Activated naive CD4-positive, alpha-beta T cell treated with anti-CD3 and anti-CD28 coated beads for 36 hours (primary cell): Measurements from ENCODE around the gene SFT2D3. TPM values are rescaled to one million over a fixed set of nuclear protein-coding genes. Genes with fewer than 3 reads are reported as not detected.
A peak's percentile ranks its signal among the peaks of the same experiment; 100 is the strongest.
"Not testable (repeated sequence)": the region's sequence is repeated elsewhere in the genome, so short reads cannot be mapped to it uniquely, and the experiment has no call there.

Experiments
- CTCF ChIA-PET: fragments of 350-600 bp; sonication (Branson Sonifier 250); formaldehyde crosslinking; loops from one replicate; lab custom pipeline; 2021; ENCODE audit warnings: antibody characterized with exemption; lab: Charles Lee
- DNase-seq: peaks from one replicate; pipeline ENCODE4 v3.0.0-alpha.2; 2020
- H3K27ac Mint-ChIP-seq: one replicate; pipeline ENCODE4 v1.8.0; 2021; ENCODE audit warnings: mild to moderate bottlenecking, mixed read lengths
- H3K27me3 Mint-ChIP-seq: one replicate; pipeline ENCODE4 v1.8.0; 2021; ENCODE audit warnings: low read depth, mixed read lengths
- H3K36me3 Mint-ChIP-seq: one replicate; pipeline ENCODE4 v1.8.0; 2021; ENCODE audit warnings: low read depth, mixed read lengths
- H3K4me1 Mint-ChIP-seq: one replicate; pipeline ENCODE4 v1.8.0; 2021; ENCODE audit warnings: low read depth, mixed read lengths
- H3K4me3 Mint-ChIP-seq: one replicate; pipeline ENCODE4 v1.8.0; 2021; ENCODE audit warnings: mild to moderate bottlenecking, moderate library complexity, mixed read lengths
- H3K9me3 Mint-ChIP-seq: one replicate; pipeline ENCODE4 v1.8.0; 2021; ENCODE audit warnings: mixed read lengths
- intact Hi-C: fragments of 100-400 bp; cut with micrococcal nuclease; formaldehyde crosslinking; loops from one replicate; pipeline ENCODE4 v1.15.1; 2023
- total RNA-seq, 2 experiments: library from RNA; stranded (reverse); gene quantifications; one replicate each; pipeline ENCODE4 v1.2.3, GENCODE V29; 2021

SFT2D3 gene
- total RNA-seq, 2 experiments from 2014 or later, result 3.1 to 3.3 TPM

DNA sequence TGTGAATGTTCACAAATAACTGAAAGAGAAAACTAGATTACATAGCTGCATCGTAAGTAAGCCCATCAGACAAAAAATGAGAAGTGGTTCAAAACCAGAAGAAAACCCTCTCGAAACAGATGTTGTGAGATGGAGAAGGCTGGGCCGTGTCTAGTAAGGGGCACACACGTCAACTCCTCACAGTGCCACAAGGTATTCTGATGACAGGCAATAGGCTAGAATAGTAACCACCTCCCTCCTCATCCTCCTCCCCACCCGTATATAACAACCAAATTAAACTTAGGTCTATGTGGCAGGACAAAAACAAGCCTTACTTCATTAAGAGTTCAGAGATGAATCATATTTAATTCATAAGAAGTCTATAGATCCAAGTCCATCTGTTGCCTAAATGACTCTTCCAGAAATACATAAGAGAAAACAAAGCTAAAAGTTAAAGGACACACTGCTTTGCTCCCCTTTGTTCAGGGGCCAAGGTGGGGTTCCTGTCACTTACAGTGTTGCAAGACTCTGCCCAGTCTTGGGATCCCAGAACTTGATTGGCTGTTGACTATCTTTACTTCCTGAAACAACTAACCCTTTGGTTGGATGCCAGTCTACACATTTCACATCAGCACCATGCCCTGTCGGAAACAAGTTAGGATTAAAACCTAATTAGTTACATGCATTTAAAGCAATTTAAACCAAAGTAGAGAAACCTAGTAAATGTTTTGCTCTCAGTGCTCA, 25.0 kb downstream of the SFT2D3 start:
- H3K9me3 Mint-ChIP-seq, result no peaks in the 10 kb centered on the region
- CTCF ChIA-PET, result no interaction called here
- H3K27me3 Mint-ChIP-seq, result no peaks in the 10 kb centered on the region
- H3K4me1 Mint-ChIP-seq, result peaks cover 8% of the 10 kb centered on the region
- DNase-seq, result no peak
- peaks cover 26% of the 10 kb centered on the region for H3K36me3 Mint-ChIP-seq
- intact Hi-C loops, result no loop called here
- H3K4me3 Mint-ChIP-seq, result no peak overlapping the region
- peak overlapping the region; percentile 31 for H3K27ac Mint-ChIP-seq

DNA sequence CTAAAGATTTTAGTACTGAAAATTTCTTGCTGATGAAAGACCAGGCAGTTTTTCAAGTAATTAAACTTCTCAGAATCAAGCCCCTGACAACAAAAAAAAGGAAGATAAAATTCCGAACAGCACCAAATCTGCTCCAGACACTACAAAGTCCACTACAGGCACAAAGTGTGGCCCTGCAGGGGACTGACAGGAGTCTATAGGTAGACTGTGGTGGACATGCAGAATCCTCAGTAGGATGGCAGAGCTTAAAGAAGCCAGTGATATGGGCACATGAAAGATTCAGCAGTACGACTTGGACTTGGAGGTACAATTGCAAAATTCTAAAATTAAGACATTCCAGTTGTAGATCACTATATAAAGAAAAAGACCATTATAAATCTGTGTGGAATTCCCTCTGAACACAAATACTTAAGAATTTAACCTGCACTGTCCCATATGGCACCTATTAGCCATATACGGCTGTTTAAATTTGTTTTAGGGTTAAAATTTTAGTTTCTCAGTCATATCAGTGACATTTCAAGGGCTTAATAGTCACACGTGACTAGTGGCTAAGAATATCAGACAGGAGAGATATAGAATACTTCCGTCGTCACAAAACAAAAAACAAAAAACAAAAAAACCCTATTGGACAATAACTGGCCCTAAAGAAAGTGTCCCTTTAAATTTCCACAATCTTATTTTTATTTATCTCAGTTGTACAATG, 32.0 kb downstream of the SFT2D3 start:
- Mint-ChIP-seq H3K4me1 (peaks cover 11% of the 10 kb centered on the region), H3K27me3 (no peaks in the 10 kb centered on the region), H3K27ac (no peak overlapping the region), H3K9me3 (no peaks in the 10 kb centered on the region), H3K4me3 (no peak overlapping the region), H3K36me3 (peaks cover 8% of the 10 kb centered on the region)
- intact Hi-C loops, result no loop called here
- DNase-seq, result no peak
- CTCF ChIA-PET, result no interaction called here

DNA sequence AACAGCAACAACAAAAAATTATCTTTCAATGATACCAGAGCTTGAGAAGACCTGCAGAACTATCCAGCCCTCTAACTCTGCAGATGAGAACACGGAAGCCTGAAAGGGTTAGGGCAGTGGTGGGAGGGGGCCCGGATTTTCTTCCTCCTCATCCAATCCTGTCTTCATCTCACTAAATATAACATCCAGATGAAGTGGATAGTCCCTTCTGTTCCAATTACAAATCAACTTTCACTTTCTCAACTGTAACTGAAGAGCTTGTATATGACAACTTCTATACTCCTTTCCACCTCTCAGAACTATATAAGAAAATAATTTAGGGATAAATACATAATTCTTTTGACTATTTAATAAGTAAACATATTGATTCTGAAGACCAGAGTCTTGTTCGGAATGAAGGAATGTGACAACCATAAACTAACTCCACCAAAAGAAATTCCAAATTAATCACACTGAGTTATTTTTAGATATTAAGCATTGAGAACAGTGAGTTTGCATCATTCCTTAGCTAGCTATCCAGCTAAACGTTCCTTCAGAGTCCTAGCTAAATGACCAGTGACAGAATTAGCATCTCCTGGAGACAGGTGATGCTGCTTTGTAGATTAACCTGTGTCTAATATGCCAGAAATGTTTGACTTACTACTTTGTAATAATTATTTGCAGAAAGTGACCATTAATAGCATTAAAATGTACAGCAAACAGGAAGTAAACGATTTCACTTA, 32.7 kb downstream of the SFT2D3 start:
- Mint-ChIP-seq H3K27me3 (no peaks in the 10 kb centered on the region), H3K36me3 (peaks cover 10% of the 10 kb centered on the region), H3K27ac (no peak overlapping the region), H3K9me3 (no peaks in the 10 kb centered on the region), H3K4me1 (peaks cover 18% of the 10 kb centered on the region), H3K4me3 (no peak overlapping the region)
- DNase-seq, result no peak
- CTCF ChIA-PET, result no interaction called here
- intact Hi-C loops, result no loop called here

DNA sequence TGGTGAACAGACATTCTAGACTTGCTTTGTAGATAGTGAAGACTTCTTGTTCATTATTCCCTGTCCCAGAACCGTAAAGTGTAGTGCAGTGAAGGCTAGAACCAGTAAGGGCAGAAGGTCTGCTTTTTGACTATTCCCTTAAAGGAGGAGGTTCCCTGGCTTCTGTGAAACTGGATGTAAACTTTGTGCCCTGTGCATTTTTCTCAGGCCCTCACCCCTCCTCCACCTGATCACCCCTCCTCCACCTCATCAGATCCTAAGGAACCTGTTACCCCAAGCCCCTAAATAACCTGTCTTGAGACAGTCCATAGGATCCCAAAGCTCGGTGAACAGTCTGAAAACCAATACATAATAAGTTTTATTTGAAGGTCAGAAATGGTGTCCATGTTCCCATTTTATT, 33.7 kb downstream of the SFT2D3 start:
- CTCF ChIA-PET, result no interaction called here
- no peaks in the 10 kb centered on the region for H3K27me3 Mint-ChIP-seq
- H3K9me3 Mint-ChIP-seq, result no peaks in the 10 kb centered on the region
- DNase-seq, result no peak
- H3K36me3 Mint-ChIP-seq, result peaks cover 13% of the 10 kb centered on the region
- no peak overlapping the region for H3K27ac Mint-ChIP-seq
- intact Hi-C loops, result no loop called here
- H3K4me3 Mint-ChIP-seq, result no peak overlapping the region
- peaks cover 27% of the 10 kb centered on the region for H3K4me1 Mint-ChIP-seq

DNA sequence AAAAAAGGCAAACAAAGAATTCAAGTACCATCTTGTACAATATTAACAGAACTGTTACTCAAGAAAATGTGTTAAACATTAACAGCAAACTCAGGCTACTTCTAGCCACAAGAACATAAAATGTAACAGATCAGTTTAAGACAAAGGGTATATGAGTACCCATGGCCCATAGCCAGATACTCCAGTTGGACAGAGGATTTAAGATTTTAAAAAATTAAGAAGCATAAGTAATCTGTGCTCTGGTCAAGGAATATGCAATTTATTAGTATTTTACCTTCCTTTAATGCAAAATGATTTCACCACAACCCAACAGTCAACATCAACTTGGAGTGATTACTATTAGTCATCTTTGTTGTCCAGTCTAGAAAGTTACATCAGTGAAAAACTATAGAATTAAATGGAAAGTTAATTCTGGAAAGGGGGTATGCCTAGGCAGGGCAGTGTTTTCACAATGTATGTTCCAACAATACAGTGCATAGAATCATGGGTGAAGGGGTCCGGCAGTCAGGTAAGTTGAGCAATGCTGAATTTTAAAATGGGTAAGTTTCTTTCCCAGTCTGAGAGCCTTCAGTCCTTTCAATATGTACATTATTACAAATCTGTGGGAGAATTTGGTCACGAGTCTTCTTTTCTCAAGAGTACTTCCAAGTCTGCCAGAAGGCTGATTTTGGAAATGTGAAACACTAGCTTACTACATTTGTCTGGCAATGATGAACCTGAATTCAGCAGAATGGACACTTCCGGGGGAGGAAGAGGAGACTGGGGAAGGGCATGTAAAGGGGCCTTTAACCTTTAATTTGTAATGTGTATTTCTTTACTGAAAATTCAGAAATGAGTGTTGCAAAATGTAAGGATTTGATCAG, 34.5 kb downstream of the SFT2D3 start:
- DNase-seq, result no peak
- no peak overlapping the region for H3K27ac Mint-ChIP-seq
- CTCF ChIA-PET, result no interaction called here
- no peaks in the 10 kb centered on the region for H3K27me3 Mint-ChIP-seq
- H3K4me3 Mint-ChIP-seq, result no peak overlapping the region
- intact Hi-C loops, result no loop called here
- no peaks in the 10 kb centered on the region for H3K9me3 Mint-ChIP-seq
- peaks cover 31% of the 10 kb centered on the region for H3K4me1 Mint-ChIP-seq
- peaks cover 15% of the 10 kb centered on the region for H3K36me3 Mint-ChIP-seq

DNA sequence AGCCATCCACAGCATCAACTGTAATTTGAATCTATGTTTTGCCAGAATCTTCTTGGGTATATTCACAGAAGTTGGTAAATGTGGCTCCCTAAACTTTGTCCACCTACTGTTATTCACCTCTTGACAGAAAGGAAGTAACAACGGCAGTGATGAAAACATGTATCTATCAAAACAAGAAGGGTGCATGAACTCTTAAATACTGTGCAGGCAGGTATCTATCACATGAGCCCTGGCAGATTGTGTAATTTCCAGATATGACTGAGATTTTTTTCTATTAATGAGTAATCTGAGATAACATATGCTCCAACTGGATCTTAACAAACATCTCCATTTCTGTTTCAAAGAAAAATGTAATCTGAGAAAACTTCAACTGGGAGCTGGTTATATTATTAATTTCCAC, 36.6 kb downstream of the SFT2D3 start:
- H3K9me3 Mint-ChIP-seq, result no peaks in the 10 kb centered on the region
- H3K4me1 Mint-ChIP-seq, result peaks cover 33% of the 10 kb centered on the region
- intact Hi-C loops, result no loop called here
- H3K27ac Mint-ChIP-seq, result no peak overlapping the region
- no peak for DNase-seq
- peaks cover 23% of the 10 kb centered on the region for H3K36me3 Mint-ChIP-seq
- CTCF ChIA-PET, result no interaction called here
- H3K4me3 Mint-ChIP-seq, result no peak overlapping the region
- no peaks in the 10 kb centered on the region for H3K27me3 Mint-ChIP-seq

DNA sequence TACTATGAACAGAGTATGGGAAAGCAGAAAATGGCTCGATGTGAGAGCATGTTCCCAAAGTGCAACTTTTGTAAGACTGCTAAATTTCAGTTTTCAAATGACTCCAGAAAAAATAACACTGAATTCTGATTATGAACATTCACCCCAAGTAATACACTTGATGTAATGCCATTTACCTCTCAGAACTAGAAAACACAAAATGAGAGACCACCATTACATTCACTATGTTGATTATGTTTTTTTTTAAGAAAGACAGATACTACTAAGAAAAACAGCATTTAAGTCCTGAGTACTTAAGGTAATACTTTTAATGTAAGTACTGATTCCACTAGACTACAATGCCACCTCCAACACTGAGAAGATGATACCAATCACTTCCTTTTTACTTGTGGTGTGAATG, 38.5 kb downstream of the SFT2D3 start:
- peaks cover 26% of the 10 kb centered on the region for H3K36me3 Mint-ChIP-seq
- no peak overlapping the region for H3K27ac Mint-ChIP-seq
- intact Hi-C loops, result no loop called here
- peaks cover 48% of the 10 kb centered on the region for H3K4me1 Mint-ChIP-seq
- H3K27me3 Mint-ChIP-seq, result no peaks in the 10 kb centered on the region
- H3K4me3 Mint-ChIP-seq, result no peak overlapping the region
- no peak for DNase-seq
- CTCF ChIA-PET, result no interaction called here
- no peaks in the 10 kb centered on the region for H3K9me3 Mint-ChIP-seq

GRCh38 chr2:127740665-127741288, 39.5 kb downstream of the SFT2D3 start:
- Mint-ChIP-seq H3K4me1 (peaks cover 48% of the 10 kb centered on the region), H3K9me3 (no peaks in the 10 kb centered on the region), H3K36me3 (peaks cover 31% of the 10 kb centered on the region), H3K4me3 (no peak overlapping the region), H3K27ac (no peak overlapping the region), H3K27me3 (no peaks in the 10 kb centered on the region)
- CTCF ChIA-PET, result no interaction called here
- intact Hi-C loops, result no loop called here
- no peak for DNase-seq

GRCh38 chr2:127743477-127744026, 42.3 kb downstream of the SFT2D3 start:
- no peak for DNase-seq
- Mint-ChIP-seq H3K36me3 (peaks cover 22% of the 10 kb centered on the region), H3K9me3 (no peaks in the 10 kb centered on the region), H3K4me3 (no peak overlapping the region), H3K27me3 (no peaks in the 10 kb centered on the region), H3K27ac (no peak overlapping the region), H3K4me1 (peaks cover 35% of the 10 kb centered on the region)
- CTCF ChIA-PET, result no interaction called here
- intact Hi-C loops, result no loop called here

- intact Hi-C loops, result loop anchor here (2.0 kb wide), 3 partner anchors 17 to 63 kb away; partner anchors contain the start of gene WDR33
These were observed 46.3 kb downstream of the SFT2D3 start for GRCh38 chr2:127747621-127748020.

GRCh38 chr2:127749537-127749936, 48.2 kb downstream of the SFT2D3 start:
- CTCF ChIA-PET, result interaction anchor here (1.7 kb wide), 1 partner anchor 95 kb away, joined by 4 read pairs; no protein-coding TSS in a partner anchor
- H3K4me1 Mint-ChIP-seq, result peaks cover 16% of the 10 kb centered on the region
- H3K27me3 Mint-ChIP-seq, H3K4me3 Mint-ChIP-seq, H3K9me3 Mint-ChIP-seq: not testable (repeated sequence)
- intact Hi-C loops, result loop anchor here (2.0 kb wide), 3 partner anchors 15 to 61 kb away; partner anchors contain the start of gene WDR33
- peaks cover 12% of the 10 kb centered on the region for H3K36me3 Mint-ChIP-seq
- H3K27ac Mint-ChIP-seq, result peak overlapping the region; percentile 61
- DNase-seq, result peak; percentile 27

More at GRCh38 chr2:127747621-127748020, 46.3 kb downstream of the SFT2D3 start:
- DNase-seq, result no peak
- CTCF ChIA-PET, result interaction anchor here (0.6 kb wide), 1 partner anchor 27 kb away, joined by 3 read pairs; no protein-coding TSS in a partner anchor
- Mint-ChIP-seq H3K9me3 (no peaks in the 10 kb centered on the region), H3K4me3 (no peak overlapping the region), H3K36me3 (peaks cover 12% of the 10 kb centered on the region), H3K27me3 (no peaks in the 10 kb centered on the region), H3K4me1 (peaks cover 25% of the 10 kb centered on the region), H3K27ac (no peak overlapping the region)
